HUES6 (cell line): ENCODE results near the gene AP2B1.

Experiments
- H3K27ac ChIP-seq: 2 replicates; pipeline ENCODE4 v1.7.0; 2013; ENCODE audit warnings: low read depth, mild to moderate bottlenecking, low read length, inconsistent platforms
- H3K27me3 ChIP-seq: 2 replicates; pipeline ENCODE4 v1.6.1; 2013; ENCODE audit warnings: low read length; ENCODE audit not compliant: control insufficient read depth, insufficient read depth
- H3K36me3 ChIP-seq: 2 replicates; pipeline ENCODE4 v1.6.1; 2013; ENCODE audit warnings: low read length; ENCODE audit not compliant: control insufficient read depth, insufficient read depth
- H3K4me1 ChIP-seq: 2 replicates; pipeline ENCODE4 v1.6.1; 2013; ENCODE audit warnings: low read length; ENCODE audit not compliant: control insufficient read depth, insufficient read depth
- H3K4me3 ChIP-seq: 2 replicates; pipeline ENCODE4 v1.5.1; 2013; ENCODE audit warnings: low read depth, low read length
- H3K9ac ChIP-seq: one replicate; pipeline ENCODE4 v1.6.1; 2013; ENCODE audit warnings: mild to moderate bottlenecking, low read length
- H3K9me3 ChIP-seq: 2 replicates; pipeline ENCODE4 v1.6.1; 2013; ENCODE audit warnings: low read depth, low read length; ENCODE audit not compliant: control insufficient read depth, insufficient read depth

The AP2B1 gene

DNA sequence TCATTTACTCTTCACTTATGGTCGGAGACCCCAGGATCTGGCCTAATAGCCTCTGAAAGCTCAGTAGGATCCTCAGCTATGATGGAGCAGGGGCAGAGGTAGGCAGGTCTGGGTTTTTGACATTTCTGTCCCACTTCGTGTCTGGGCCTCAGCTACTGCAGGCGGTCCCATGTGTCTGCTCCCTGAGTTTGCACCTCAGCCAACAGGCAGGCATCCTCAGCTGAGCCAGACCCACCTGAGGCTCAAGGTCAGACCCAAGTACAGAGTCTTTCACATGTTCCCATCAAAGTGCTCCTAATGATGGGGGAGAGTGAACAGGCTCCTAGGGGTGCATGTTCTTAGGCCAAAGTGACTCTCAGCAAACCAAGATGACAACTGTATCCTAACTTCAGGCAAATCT is 141.4 kb downstream of the AP2B1 start:
- H3K4me1 ChIP-seq, result peaks cover 66% of the 10 kb centered on the region

DNA sequence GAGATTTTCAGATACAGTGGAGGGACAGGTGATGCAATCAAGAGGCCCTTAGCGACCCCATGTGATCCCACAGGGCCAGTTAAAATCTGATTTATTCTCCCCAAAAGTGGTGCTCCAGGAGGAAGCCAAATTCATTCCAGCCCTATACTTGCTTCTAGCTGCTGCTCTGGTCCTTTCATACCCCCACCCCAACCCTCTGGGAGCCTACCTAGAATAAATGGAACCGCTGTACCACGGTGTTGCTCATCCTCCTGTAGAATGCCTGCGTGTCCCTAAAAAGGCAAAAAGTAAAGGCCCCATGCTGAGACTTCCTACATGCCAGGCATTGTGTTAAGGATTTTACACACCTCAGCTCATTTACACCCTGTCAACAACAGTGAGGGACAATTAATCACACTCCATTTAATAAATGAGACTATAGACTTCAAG is 142.3 kb downstream of the AP2B1 start:
- Histone ChIP-seq H3K27ac (no peak overlapping the region), H3K4me3 (no peak overlapping the region), H3K4me1 (peaks cover 66% of the 10 kb centered on the region), H3K9me3 (no peaks in the 10 kb centered on the region), H3K36me3 (peaks cover 16% of the 10 kb centered on the region), H3K9ac (no peak overlapping the region), H3K27me3 (peaks cover 14% of the 10 kb centered on the region)

More for the DNA sequence above, 141.4 kb downstream of the AP2B1 start:
- H3K36me3 ChIP-seq, result peaks cover 25% of the 10 kb centered on the region
- no peak overlapping the region for H3K27ac ChIP-seq
- H3K4me3 ChIP-seq, result no peak overlapping the region
- H3K9me3 ChIP-seq, result no peaks in the 10 kb centered on the region
- H3K27me3 ChIP-seq, result peaks cover 14% of the 10 kb centered on the region
- H3K9ac ChIP-seq, result no peak overlapping the region

DNA sequence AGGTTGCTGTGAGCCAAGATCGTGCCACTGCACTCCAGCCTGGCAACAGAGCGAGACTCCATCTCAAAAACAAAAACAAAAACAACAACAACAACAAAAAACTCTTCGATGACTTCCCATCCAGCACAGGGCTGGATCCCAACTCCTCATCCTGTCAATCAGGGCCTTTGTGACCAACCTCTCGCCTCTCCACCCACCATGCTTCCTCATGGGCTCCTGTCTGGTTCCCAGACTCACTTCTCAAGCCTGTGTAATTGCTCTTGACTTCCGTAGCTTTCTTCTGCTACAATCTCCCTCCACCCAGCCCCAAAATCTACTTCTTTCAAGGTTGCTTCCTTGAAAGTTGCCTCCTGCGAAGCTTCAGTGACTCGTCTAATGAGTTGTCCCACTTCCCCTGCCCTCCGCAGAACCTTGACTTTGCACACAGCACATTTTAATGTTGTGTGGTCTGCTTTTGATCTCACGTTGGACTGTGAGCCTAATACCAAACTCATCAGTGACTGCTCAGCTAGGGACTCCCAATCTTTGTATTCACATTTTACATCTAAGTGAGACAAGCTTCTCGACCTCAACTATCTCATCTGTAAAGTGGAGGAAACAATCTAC is 143.4 kb downstream of the AP2B1 start:
- Histone ChIP-seq H3K4me1 (peaks cover 61% of the 10 kb centered on the region), H3K27me3 (peaks cover 14% of the 10 kb centered on the region), H3K27ac (no peak overlapping the region), H3K9ac (peak overlapping the region; percentile 62), H3K9me3 (no peaks in the 10 kb centered on the region), H3K4me3 (peak overlapping the region; percentile 85; the same call in 1 of the 2 replicates), H3K36me3 (peaks cover 5% of the 10 kb centered on the region)

DNA sequence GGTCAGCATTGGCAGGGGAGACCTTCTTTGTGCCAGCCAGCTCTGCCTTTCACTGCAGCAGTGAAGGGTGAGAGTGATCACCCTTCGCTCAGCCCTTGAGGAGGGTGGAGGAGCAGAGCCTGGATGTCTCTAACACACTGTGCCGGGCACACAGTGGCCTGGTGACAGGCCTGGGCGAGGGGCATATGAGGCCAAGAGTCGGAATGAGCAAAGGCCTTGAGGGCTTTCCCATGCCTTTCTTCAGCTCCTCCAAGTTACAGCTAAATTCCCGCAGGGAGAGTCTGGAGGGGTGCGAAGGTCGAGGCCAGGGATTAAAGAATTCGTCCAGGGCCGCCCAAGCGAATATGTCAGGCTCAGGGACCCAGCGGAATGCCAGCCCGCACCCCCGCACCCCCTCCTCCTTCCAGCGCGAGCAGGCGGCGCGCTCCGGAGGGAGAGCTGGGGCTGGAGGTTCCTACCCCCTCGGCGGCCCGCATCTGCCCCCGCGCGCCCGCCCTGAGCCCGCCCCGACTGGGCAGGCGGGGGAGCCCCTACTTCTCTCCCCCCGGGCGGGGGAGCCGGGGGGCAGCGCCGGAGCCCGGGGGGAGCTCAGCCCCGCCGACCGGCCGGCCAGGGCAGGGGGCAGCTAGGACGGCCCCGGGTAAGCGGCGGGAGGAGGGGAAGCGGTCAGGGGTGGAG is 144.3 kb downstream of the AP2B1 start, which contains the start of gene RASL10B:
TSS of gene RASL10B (plus strand) at position 401 of the 678 bp plus-strand sequence. CDS start 3,546 bp downstream, outside the sequence.
- no peak within 1 kb of the TSS for H3K27ac ChIP-seq
- peaks cover 14% of the 10 kb centered on the region for H3K27me3 ChIP-seq
- no peaks in the 10 kb centered on the region for H3K36me3 ChIP-seq
- no peaks in the 10 kb centered on the region for H3K9me3 ChIP-seq
- peak within 1 kb of the TSS; percentile 84 for H3K9ac ChIP-seq
- H3K4me3 ChIP-seq, result peak within 1 kb of the TSS; percentile 85
- H3K4me1 ChIP-seq, result peaks cover 53% of the 10 kb centered on the region

DNA sequence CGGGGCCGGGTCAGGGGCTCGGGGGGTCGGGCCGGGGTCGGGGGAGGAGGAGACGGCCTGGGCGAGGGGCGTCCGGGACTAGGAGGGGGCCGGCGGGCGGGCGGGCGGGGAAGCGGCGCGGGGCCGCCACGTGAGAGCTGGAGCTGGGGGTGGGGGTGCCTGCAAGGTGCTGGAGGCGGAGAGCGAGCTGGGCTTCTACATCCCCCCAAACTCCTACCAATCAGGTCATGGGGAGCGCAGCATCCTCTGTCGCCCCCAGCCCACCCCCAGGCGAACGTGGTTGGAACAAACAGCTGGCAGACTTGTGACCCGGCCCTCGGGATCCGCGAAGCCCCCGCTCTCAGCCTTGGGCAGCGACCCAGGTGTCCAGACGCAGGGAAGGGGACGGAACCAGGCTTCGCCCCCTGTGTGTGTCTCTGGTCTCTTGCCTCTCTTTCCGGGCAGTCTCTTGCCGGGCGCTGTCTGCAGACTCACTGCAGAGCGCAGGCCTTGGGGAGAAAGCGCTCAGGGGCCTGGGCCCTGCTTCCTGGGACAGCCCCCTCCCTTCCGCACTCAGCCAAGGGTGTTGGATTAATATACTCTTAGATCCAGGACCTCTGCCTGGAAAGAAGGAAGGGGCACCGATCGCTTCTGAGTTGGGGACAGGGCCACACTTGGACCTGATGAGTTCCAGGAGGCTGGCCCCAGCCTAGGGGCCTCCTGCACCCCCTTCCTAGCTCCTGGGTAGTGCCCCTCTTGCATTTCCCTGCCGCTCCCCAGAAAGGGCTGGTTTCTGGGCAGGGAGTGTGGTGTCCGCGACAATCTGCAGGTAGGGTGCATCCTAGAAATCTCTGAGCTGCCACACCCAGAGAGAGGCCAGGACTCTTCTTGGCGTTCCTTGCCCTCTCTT is 145.0 kb downstream of the AP2B1 start:
- Histone ChIP-seq H3K27ac (no peak overlapping the region), H3K4me3 (peak overlapping the region; percentile 85)

DNA sequence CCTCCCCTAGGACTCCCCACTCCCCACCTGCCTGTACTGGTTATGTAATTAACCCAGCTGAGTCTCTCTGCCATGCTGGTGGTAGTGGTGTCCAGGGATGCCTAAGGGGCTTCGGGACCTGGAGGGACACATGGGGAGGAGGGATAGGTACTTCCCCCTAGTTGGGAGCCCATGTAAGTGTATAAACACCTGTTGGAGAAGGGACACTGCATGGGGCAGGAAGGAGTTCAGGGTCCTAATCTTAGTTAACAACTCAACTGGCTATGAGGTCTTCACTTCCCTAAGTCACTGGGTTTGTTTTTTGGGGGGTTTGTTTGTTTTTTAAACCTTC is 145.6 kb downstream of the AP2B1 start:
- H3K4me1 ChIP-seq, result peaks cover 41% of the 10 kb centered on the region
- H3K4me3 ChIP-seq, result peak overlapping the region; percentile 85
- no peaks in the 10 kb centered on the region for H3K36me3 ChIP-seq
- peak overlapping the region; percentile 84 for H3K9ac ChIP-seq
- H3K9me3 ChIP-seq, result no peaks in the 10 kb centered on the region
- H3K27me3 ChIP-seq, result peaks cover 14% of the 10 kb centered on the region
- H3K27ac ChIP-seq, result no peak overlapping the region

More for the DNA sequence above, 145.0 kb downstream of the AP2B1 start:
- Histone ChIP-seq H3K9me3 (no peaks in the 10 kb centered on the region), H3K27me3 (peaks cover 14% of the 10 kb centered on the region), H3K36me3 (no peaks in the 10 kb centered on the region), H3K4me1 (peaks cover 47% of the 10 kb centered on the region), H3K9ac (peak overlapping the region; percentile 84)

DNA sequence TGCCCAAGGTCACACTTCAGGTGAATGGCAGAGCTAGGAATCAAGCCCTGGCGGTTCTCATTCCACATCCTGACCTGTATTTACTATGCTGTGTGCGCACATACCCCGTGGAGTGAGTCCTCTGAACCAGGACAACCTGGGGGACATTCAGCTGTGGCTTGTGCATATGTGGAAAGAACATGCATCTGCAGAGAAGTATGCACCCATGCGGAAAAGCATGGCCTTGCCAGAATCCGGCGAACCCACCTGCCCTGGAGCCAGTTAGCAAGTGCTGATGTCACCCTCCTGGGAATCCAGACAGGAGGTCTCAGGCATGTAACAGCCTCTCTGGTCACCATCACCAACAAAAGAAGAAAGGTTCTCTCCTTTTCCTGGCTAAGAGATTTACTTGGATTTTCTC is 146.2 kb downstream of the AP2B1 start:
- H3K27ac ChIP-seq, result no peak overlapping the region
- H3K27me3 ChIP-seq, result peaks cover 17% of the 10 kb centered on the region
- no peak overlapping the region for H3K9ac ChIP-seq
- H3K36me3 ChIP-seq, result no peaks in the 10 kb centered on the region
- no peak overlapping the region for H3K4me3 ChIP-seq
- H3K4me1 ChIP-seq, result peaks cover 35% of the 10 kb centered on the region
- no peaks in the 10 kb centered on the region for H3K9me3 ChIP-seq

DNA sequence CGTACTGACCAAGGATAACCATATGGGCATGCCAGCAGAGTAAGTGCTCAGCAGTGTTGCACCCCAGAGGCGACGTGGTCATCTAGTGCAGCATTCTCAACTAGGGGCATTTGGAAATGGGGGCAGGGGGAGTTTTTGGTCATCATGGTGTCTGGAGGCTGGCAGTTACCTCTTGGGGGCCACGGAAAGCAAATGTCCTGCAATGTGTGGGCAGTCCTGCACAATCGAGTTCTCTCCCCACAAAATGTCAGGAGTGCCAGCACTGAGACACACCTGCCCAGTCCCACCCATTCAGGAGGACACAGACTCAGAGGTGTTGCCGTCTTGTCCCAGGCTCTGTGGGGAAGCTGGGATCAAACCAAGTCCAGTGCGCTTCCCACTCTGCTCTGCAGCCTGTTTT is 147.3 kb downstream of the AP2B1 start:
- no peak overlapping the region for H3K9ac ChIP-seq
- H3K27me3 ChIP-seq, result peaks cover 27% of the 10 kb centered on the region
- no peak overlapping the region for H3K27ac ChIP-seq
- H3K36me3 ChIP-seq, result no peaks in the 10 kb centered on the region
- no peak overlapping the region for H3K4me3 ChIP-seq
- H3K4me1 ChIP-seq, result peaks cover 25% of the 10 kb centered on the region
- H3K9me3 ChIP-seq, result no peaks in the 10 kb centered on the region

DNA sequence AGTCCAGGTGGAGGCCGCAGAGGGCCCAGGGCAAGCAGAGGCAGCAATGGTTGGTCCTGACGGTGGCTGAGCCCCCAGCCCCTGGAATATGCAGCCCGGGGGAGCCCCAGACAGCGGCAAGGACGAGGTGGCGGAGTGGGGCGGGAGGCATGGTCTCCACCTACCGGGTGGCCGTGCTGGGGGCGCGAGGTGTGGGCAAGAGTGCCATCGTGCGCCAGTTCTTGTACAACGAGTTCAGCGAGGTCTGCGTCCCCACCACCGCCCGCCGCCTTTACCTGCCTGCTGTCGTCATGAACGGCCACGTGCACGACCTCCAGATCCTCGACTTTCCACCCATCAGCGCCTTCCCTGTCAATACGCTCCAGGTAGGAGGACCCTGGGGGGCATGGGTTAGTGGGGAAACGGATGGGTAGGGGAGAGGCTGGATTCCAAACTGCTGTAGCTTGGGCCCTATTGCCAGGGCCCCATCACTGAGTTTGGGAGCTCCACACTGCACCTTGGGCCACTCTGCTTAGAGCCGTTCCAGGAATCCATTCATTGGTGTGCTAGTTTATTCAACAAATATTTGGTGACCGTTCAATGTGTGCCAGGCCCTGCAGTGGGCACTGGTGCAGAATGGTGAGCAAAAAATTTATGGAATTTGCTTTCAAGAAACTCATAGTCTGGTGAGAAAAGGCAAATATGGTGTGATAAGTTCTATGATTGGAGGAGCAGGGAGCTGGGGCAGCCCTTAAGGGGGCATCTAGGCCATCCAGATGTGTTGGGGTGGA is 148.1 kb downstream of the AP2B1 start:
- peaks cover 18% of the 10 kb centered on the region for H3K4me1 ChIP-seq
- H3K27ac ChIP-seq, result no peak overlapping the region
- no peak overlapping the region for H3K9ac ChIP-seq
- H3K4me3 ChIP-seq, result no peak overlapping the region
- H3K27me3 ChIP-seq, result peaks cover 35% of the 10 kb centered on the region
- H3K9me3 ChIP-seq, result no peaks in the 10 kb centered on the region
- no peaks in the 10 kb centered on the region for H3K36me3 ChIP-seq

DNA sequence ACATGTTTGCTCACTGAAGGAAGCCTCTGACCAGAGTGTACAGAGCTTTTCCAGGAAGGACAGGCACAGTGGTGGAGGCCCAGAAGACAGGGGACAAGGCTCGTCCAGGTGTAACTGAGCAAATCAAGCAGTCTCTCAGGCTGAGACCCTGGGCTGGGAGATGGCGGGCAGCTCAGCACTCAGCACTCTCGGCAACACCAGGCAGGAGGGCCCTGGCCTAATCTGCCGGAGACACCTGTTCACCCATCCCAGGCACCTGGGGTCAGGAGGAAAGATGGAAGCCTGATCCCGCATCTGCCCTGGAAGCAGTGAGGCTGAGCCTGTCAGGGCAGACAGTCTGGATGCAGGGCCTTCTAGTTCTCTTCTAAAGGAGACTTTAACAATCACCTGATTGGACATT is 149.1 kb downstream of the AP2B1 start:
- Histone ChIP-seq H3K27ac (no peak overlapping the region), H3K9me3 (no peaks in the 10 kb centered on the region), H3K27me3 (peaks cover 40% of the 10 kb centered on the region), H3K9ac (no peak overlapping the region), H3K4me1 (peaks cover 8% of the 10 kb centered on the region), H3K4me3 (no peak overlapping the region), H3K36me3 (no peaks in the 10 kb centered on the region)
